ENCODE measurements around the gene CRYBG1.

- TF ChIP-seq CTCF (conservative IDR thresholded peaks at IDR 0.05; ENCODE audit: low read length) (no peak), EZH2phosphoT487 (IDR thresholded peaks at IDR 0.05; ENCODE audit: borderline replicate concordance) (no peak)
Measured at GRCh38 chr6:106440546-106440945, 80.0 kb downstream of the CRYBG1 start.

Data from Loucy (cell line).